NCI-H1417 (cell line): Measurements from ENCODE around the gene SMNDC1.
"Not testable (repeated sequence)": the region's sequence is repeated elsewhere in the genome, so short reads cannot be mapped to it uniquely, and the experiment has no call there.

Experiments
- DNase-seq, 3 experiments: peaks; one replicate each; lab custom pipeline; 2025; lab: John Stamatoyannopoulos, UW

SMNDC1 gene

DNA sequence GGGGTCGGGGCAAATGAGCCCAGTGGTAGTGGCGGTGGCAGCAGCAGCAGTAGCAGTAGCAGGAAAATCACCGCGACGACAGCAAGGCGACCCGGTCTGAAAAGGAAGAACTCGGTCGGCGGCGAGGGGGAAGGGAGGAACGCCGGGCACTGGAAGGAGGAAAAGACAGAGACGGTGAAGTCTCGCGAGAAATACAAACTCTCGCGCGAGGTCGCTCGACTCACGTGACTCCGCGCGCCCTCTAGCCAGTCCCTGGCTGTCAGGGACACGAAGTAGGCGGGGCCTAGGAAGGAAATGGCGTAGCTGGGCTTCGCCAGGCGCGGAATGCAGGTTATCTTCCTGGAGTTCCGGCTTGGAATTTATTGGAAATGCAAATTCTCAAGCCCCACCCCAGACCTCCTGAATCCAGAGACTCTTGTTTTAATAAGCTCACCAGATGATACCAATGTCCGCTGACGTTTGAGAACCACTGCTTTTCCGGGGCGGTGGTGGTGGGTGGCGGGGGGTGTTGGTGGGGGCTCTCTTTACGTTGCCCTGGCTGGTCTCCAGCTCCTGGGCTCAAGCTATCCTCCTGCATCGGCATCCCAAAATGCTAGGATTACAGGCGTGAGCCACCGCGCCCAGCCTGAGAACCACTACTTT lies at the start of gene SMNDC1:
SMNDC1 (minus strand) TSS at position 141 of the 642 bp plus-strand sequence. CDS start 1,333 bp downstream, outside the sequence.
- DNase-seq = peak; percentile 90 to 97 (median 94)

DNA sequence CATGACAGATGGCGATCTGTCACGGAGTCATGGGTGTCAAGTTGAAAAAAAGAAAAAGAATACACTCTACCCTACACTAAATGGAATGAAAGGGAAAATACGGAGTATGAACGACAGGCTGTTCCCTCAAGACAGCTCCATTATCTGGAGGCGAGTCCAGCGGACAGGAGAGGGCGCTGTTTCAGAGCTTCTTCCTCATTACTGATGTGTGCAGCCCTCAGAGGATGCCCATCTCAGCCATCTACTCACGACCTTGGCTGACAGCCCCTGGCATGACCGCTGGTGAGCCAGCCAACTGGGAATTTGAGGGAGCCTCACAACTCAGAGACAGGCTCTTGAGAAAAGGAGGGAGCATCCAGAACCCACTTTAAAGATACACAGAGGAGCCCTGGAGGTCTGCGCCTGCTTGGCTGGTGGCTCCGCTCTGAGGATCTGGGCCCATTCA lies 49.6 kb upstream of the SMNDC1 start:
- DNase-seq = peak in 2 of 3 experiments; percentile 3 to 29

DNA sequence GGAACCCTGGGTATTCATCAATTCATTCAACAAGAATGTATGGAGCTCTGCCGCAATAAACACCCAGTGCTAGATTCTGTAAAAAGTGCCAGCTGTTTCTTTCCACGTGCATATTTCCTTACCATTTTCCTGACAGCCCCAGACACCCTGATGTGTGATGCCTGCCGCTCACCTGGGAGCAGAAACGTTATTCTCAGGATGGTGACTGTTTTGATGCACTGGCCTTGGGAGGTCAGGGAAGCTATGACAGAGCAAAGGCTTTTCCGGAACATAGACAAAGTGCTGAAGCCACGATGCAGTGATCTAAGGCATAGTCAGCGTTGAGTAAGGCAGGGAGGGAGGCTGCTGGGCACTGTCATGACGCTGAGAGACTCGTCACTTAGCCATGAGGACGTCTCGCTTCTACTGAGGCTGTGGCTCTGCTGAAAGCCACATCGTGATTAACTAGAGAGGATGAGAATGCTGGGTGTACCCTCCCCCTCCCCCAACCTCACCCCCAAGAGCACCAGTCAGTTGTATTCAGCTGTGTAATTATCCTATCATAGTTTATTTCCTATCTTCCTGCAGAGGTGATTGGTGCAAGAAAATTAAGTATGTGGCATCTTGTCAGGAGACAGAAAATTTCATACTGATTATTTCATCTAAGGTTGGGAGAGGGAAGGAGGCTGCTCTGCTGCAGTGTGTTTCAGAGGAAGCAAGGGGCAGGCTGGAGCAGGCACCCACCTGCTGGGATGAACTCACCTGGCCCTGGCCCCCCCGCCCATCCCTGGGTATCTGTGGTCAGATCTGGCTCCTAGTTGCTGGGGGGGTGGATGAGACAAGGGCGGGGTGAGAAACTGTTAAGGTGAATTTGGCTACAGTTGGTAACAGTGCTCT lies 48.8 kb upstream of the SMNDC1 start:
- DNase-seq = peak in 2 of 3 experiments; percentile 28 to 50

DNA sequence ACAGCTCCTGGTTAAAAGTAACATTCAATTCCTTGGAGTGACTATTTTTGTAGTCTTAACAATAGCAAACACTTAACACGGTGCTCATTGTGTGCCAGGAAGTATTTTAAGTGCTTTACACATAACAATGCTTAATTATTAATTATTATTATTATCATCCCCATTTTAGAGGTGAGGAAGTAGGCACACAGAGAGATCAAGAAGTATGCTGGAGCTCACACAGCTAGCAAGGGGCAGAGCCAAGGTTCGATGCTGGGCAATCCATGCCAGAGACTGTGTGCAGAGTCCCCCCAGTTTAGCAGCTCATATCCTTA lies 48.2 kb upstream of the SMNDC1 start:
- DNase-seq = peak in 1 of 3 experiments; percentile 6

- no peak for DNase-seq
These were observed 46.1 kb upstream of the SMNDC1 start for GRCh38 chr10:110350812-110351211.

GRCh38 chr10:110349831-110350230 lies 45.1 kb upstream of the SMNDC1 start:
- no peak for DNase-seq

GRCh38 chr10:110349386-110349785 lies 44.7 kb upstream of the SMNDC1 start:
- DNase-seq = no peak

- DNase-seq = no peak
These were observed 43.6 kb upstream of the SMNDC1 start for GRCh38 chr10:110348336-110348735.

- no peak for DNase-seq
These were observed 42.2 kb upstream of the SMNDC1 start for GRCh38 chr10:110346914-110347313.

DNA sequence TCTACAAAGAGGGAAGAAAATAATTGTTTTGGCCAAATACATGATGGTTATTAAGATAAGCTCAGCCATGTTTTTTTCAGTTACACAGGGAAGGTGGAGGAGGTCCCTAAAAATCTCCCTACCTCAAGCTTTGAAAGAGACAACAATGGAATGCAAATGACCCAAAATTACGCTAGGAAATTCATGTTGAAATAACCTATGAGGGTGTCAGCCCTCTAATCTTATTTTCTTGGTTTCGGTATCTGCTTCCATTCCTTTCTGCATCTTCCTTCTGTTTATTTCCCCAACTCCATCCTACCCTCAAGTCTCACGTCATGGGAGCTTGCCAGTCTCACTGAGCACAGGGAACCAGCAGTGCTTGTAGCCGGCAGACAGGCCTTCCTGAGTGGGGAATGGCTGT lies 40.6 kb upstream of the SMNDC1 start:
- no peak for DNase-seq

DNA sequence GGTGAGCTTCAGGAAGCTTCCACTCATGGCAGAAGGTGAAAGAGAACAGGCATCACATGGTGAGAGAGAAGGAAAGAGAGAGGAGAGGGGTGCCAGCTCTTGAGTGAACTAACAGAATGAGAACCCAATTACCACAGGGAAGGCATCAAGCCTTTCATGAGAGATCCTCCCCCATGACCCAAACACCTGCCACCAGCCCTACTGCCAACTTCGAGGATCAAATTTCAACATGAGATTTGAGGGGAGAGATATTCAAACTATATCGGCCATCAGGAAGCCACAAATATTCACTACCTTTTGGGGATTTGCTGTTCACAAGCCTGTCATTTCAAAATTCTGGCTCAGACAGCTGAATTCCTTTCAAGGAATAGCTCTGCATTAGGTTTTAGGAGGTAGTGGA lies 39.9 kb upstream of the SMNDC1 start:
- DNase-seq = peak in 2 of 3 experiments; percentile 1 to 4

- DNase-seq = no peak
These were observed 39.2 kb upstream of the SMNDC1 start for GRCh38 chr10:110343947-110344346.

GRCh38 chr10:110340816-110341215 lies 36.1 kb upstream of the SMNDC1 start:
- no peak for DNase-seq

DNA sequence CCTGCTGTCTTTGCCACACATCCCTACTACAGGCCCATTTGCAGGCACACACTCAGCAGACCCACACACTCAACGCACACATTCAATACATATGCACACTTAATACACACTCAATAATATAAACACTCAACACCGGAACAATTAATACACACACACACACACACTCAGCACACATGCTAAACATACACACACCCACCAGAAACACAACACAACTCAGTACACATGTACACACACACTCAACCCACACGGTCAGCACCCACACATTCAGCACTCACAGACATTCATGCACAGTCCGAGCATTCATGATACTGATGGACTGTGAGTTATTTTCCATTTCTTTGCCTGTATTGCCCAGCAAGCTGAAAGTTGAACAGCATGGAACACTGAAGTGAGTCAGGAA lies 35.4 kb upstream of the SMNDC1 start:
- DNase-seq = no peak

DNA sequence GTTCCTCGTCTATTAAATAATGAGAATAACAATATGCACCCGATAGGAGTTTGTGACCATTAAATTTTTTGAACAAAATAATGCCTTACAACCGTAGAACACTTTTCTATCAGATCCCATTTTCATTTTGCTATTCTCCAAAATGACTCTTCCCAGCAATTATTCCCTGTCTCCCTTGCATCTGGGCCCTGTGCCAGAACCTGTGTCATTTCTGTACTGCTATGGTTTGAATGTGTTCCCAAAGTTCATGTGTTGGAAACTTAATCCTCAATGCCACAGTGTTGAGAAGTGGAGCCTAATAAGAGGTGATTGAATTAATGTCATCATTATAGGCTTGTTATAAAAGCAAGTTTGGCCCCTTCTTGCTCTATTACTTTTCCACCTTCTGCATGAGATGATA lies 33.2 kb upstream of the SMNDC1 start:
- DNase-seq = no peak

DNA sequence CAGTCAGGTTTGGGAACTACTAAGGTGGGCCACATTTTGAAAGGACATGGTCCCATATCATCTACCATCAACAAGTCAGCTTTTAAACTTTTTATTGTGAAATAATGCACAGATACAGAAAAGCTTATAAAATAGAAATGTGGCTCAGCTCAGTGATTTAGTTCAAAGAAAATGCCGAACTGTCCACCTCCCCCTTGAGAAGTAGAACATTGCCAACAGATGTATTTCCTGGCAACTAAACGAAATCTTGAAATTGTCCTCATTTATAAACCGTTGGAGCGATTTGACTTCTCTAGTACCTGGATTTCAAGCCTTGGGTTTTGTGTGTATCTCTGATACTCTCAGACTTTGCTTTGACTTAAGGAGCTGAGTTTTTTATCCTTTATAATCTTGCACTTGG lies 32.7 kb upstream of the SMNDC1 start:
- DNase-seq = no peak

DNA sequence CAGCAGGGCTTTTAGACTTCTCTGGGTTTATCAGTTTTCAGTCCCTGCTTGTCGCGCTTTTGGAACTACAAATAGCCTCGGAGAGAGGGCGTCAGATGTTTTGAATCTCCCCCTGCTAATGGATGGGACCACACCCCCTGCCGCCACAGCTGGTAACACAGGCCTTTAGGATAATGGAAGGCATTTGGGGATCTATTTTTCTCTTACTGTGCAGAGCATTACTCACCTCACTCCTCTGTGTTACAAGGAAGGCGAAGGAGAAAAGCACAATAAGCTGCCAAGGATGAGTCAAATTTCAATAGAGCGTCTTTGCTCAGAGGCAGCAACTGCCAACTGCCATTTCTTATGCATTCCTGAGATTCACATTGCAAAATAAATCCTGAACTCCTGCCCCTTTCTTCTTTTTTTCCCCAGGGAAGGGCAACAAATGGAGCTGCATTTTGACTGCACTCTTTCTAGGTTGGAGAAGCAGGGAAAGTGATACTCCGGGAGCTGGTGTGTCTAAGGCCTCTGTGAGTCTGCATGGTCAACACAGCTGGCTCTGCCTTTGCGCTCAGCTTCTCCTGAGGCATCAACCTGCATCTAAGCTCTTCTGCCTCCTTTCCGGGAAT lies 31.5 kb upstream of the SMNDC1 start:
- DNase-seq = peak in 2 of 3 experiments; percentile 1 to 28

GRCh38 chr10:110335314-110336064 lies 30.8 kb upstream of the SMNDC1 start:
- no peak for DNase-seq

DNA sequence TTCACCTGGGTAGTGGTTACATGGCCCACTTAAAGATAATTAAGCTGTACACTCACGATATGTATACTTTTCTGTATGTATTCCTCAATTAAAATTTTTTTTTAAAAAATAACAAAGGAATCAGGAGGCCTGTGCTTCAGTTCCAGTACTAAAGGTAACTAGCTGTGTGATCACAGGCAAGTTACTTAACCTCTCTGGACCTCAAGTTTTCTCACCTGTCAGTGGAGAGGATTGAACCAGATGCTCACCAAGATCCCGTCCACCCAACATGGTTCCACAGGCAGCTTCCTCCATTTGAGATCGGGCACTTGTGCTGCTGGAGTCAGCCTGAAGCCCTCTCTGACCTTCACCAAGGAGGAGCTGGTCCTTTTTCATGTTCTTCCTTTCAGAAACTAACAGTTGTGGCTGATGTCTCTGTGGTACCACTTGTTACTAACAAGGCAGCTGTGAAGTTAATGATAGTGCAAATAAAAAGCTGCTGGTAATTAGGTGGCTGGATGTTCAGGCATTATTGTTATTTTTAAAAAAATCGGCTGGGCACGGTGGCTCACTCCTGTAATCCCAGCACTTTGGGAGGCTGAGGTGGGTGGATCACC lies 29.4 kb upstream of the SMNDC1 start:
- DNase-seq = peak in 2 of 3 experiments; percentile 1 to 23

GRCh38 chr10:110331226-110331795 lies 26.6 kb upstream of the SMNDC1 start:
- not testable (repeated sequence) for DNase-seq

DNA sequence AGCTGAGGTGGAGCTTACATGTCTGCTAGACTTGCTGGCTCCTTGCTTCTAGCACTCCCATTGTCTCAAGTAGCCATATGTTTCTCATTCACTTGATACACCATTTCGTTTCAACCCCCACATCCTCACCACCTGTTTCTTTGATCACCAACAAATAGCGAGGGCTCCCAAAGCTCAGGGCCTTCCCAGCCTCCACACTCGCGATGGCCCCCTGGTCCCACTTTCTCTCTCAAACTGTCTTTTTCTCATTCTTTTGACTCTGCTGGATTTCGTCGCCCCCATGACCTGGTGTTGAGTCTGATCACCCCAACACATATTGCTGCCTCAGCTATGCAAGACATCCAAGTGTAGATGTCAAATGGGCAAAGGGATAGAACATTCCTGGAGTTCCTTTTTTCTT lies 26.0 kb upstream of the SMNDC1 start:
- DNase-seq = no peak
